HG03108 (cell line): ENCODE measurements around the gene PHYHD1.
A peak's percentile ranks its signal among the peaks of the same experiment; 100 is the strongest.

ENCODE experiments used
- ATAC-seq: cut with Tn5 transposase; IDR thresholded peaks from one replicate; pipeline ENCODE4 v1.9.1; 2021; ENCODE audit warnings: moderate library complexity; ENCODE audit not compliant: unreplicated experiment

Gene PHYHD1

GRCh38 chr9:128899566-128900322 lies 21.0 kb upstream of the PHYHD1 start:
- ATAC-seq = no peak

- ATAC-seq = no peak
These were observed 19.4 kb upstream of the PHYHD1 start for GRCh38 chr9:128901379-128901778.

- ATAC-seq = no peak
These were observed 19.0 kb upstream of the PHYHD1 start for GRCh38 chr9:128901822-128902221.

- peak; percentile 79 for ATAC-seq
These were observed 18.3 kb upstream of the PHYHD1 start for GRCh38 chr9:128902351-128903078.

- no peak for ATAC-seq
These were observed 17.7 kb upstream of the PHYHD1 start for GRCh38 chr9:128903079-128903461.

- no peak for ATAC-seq
These were observed 16.7 kb upstream of the PHYHD1 start for GRCh38 chr9:128903871-128904620.

GRCh38 chr9:128905964-128906363 lies 14.8 kb upstream of the PHYHD1 start:
- no peak for ATAC-seq

GRCh38 chr9:128906741-128907140 lies 14.0 kb upstream of the PHYHD1 start:
- no peak for ATAC-seq

GRCh38 chr9:128908372-128908771 lies 12.4 kb upstream of the PHYHD1 start:
- ATAC-seq = no peak

- ATAC-seq = no peak
These were observed 10.9 kb upstream of the PHYHD1 start for GRCh38 chr9:128909859-128910258.

GRCh38 chr9:128910906-128911305 lies 9.9 kb upstream of the PHYHD1 start:
- ATAC-seq = no peak

GRCh38 chr9:128911529-128912035 lies 9.2 kb upstream of the PHYHD1 start:
- no peak for ATAC-seq

GRCh38 chr9:128912270-128912853 lies 8.4 kb upstream of the PHYHD1 start:
- no peak for ATAC-seq

GRCh38 chr9:128913048-128913900 lies 7.5 kb upstream of the PHYHD1 start:
- ATAC-seq = no peak

- ATAC-seq = no peak
These were observed 6.6 kb upstream of the PHYHD1 start for GRCh38 chr9:128913995-128914772.

GRCh38 chr9:128916204-128916603 lies 4.6 kb upstream of the PHYHD1 start:
- no peak for ATAC-seq

- no peak for ATAC-seq
These were observed 4.0 kb upstream of the PHYHD1 start for GRCh38 chr9:128916745-128917144.

- no peak for ATAC-seq
These were observed 3.5 kb upstream of the PHYHD1 start for GRCh38 chr9:128917151-128917849.

- ATAC-seq = no peak
These were observed 1.9 kb upstream of the PHYHD1 start for GRCh38 chr9:128918921-128919320.
